NCI-H460 (cell line): ENCODE data around the gene PITX2. TPM values are rescaled to one million over a fixed set of nuclear protein-coding genes. Genes with fewer than 3 reads are reported as not detected.
A peak's percentile ranks its signal among the peaks of the same experiment; 100 is the strongest.
"Not testable (repeated sequence)": the region's sequence is repeated elsewhere in the genome, so short reads cannot be mapped to it uniquely, and the experiment has no call there.

Experiments used
- DNase-seq: peaks from one replicate; pipeline ENCODE4 v3.0.0-alpha.2; 2016; ENCODE audit warnings: low read depth; ENCODE audit errors: extremely low read depth
- total RNA-seq: library from RNA; depleted of rRNA; stranded (reverse); fragments of >200 nt; shearing (Covaris generic); gene quantifications from 2 replicates; pipeline ENCODE4 v1.2.3, GENCODE V29; 2014; rRNA removed

Gene PITX2
- total RNA-seq, 1 experiment from 2014 or later = 0.92 TPM

- no peak for DNase-seq
These were observed 9.1 kb downstream of the PITX2 start for GRCh38 chr4:110613745-110614144.

DNA sequence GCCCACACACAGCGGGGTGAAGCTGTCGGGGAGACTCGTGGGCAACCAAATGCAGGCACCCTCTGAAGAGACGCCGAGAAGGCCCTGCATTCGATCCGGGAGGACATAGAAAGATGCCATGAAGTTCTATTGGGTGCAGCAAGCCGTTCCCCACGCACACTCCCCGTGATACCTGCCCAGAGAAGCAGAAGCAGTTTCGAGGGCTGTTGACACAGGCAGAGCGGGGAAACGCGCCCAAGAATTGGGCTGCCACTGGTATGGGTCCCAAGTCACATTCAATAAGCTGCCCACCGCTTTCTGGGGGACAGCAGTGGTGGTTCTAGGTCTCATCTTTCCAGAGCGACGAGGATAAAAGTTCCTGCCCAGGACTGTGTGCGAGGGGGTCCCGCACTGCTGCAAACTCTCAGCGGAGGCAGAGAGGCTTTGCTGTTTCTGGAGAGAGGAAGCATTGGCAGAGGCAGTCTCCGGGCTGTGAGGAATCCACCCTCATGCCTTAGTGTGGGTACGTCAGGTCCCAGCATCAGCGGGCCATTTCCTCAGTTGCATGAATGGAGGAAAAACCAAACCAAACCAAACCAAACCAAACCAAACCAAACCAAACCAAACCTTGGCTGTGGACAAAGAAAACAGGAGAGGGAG lies 10.1 kb downstream of the PITX2 start:
- no peak for DNase-seq

DNA sequence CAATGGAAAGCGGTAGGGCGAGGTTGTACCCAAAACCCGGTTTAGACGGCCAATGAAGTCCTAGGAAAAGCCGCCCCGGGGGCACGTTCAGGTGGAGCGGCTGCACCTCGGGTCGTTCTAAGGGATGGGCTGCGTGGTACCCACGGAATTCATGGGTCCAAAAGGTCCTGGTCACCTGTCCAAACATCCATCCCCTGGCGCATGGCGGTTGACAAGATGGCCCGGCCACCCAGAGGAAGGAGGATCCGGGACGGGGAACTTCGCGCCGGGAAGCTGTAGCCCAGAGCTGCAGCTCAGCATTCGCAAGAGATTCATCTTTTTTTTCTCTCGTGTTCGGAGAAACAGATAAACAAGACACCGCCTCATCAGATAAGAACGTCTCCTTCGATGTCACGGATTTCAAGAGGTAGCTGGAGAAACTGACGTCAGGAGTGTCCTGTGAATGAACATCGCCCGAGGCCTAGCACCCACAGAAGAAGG lies 10.9 kb downstream of the PITX2 start:
- no peak for DNase-seq

DNA sequence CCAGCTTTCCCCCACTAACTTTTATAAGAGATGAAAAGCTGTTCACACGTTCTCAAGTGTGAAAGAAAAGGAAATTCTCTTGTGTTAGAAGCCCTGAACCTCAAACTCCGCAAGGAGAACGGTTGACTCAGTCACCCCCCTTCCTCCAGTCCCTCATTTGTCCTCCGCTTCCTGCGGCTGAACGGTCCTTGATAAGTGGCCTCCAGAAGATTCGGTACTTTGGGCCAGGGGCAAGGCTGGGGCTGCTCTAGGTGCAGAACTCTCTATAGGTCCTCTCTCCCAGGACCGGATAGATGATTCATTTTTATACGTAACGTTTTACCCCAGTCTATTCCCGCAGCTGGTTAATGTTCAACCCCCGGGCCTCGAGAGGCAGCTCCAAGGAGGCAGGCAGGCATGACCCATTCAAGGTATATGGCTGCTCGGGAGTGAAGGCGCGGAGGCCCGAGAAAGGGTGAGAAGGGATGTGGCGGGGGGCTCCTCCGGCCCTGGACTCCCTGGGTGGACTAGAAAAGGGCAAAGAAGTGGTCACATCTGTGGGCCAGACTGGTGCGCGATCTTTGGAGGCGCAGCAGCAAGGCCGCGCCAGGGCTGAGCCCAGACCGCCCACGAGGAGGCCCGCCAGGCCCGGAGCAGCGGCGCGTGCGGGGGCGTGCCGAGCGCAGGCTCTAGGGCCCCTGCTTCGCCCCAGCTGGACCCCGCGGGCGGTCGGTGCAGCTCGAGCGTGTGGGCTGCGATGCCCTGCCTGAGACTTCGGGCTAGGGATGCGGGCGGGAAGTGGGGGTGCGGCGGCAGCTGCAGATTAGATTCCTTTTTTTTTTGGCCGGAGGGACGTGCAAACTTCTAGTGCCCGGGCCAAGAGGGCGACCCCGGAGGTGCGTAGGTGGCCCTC lies 11.7 kb downstream of the PITX2 start:
- no peak for DNase-seq

- DNase-seq = no peak
These were observed 12.3 kb downstream of the PITX2 start for GRCh38 chr4:110610620-110610939.

- no peak for DNase-seq
These were observed 13.7 kb downstream of the PITX2 start for GRCh38 chr4:110609044-110609750.

- no peak for DNase-seq
These were observed 17.8 kb downstream of the PITX2 start for GRCh38 chr4:110605077-110605476.

DNA sequence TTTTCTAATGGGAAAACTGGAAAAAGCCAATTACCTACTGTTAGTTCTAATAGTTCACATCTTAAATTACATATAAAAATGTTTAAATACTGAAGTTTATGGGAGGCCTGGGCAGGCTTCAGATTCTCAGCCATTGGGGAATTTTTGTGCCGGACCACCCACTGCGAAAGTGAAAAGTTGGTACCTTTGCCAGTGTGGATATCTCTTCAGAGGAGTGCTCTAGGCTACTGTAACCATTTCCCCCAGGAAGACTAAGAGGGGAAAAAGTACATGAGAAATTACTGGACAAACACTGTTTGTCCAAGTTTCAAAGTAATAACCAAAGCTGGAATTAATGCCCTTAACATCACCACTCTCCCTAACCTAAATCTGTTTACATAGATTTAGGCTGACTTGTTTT lies 20.8 kb downstream of the PITX2 start:
- no peak for DNase-seq

DNA sequence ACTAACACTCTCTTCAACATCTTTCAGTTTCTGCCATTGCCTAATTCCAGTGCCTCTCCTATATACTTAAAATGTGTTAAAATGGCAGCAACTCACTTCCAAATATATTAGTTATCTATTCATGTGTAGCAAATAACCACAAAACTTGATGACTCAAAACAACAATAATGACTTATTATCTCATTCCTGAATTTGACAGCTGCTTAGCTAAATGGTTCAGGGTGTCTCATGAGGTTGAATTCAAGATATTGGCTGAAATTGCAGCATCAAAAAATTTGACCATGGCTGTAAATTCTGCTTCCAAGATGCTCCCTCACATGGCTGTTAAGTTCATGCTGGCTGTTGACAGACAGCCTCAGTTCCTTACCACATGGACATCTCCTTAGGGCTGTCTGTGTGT lies 25.3 kb downstream of the PITX2 start:
- no peak for DNase-seq

- no peak for DNase-seq
These were observed 26.4 kb downstream of the PITX2 start for GRCh38 chr4:110596431-110596830.

DNA sequence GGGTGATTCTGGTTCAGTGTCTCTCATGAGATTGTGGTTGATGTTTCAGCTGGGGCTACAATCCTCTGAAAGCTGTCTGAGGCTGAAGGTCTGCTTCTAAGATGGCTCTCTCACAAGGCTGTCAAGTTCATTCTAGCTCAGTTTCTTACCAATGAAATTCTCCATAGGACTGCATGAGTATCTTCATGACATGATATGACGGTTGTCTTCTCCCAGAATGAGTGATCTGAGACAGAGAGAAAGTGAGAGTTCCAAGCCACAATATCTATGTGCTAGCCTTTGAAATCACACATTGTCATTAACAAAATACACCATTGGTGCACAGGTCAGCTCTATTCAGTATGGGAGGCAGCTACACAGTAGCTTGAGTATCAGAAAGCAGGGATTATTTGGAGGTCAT lies 27.3 kb downstream of the PITX2 start:
- DNase-seq = no peak

GRCh38 chr4:110589297-110589696 lies 33.6 kb downstream of the PITX2 start:
- DNase-seq = no peak

DNA sequence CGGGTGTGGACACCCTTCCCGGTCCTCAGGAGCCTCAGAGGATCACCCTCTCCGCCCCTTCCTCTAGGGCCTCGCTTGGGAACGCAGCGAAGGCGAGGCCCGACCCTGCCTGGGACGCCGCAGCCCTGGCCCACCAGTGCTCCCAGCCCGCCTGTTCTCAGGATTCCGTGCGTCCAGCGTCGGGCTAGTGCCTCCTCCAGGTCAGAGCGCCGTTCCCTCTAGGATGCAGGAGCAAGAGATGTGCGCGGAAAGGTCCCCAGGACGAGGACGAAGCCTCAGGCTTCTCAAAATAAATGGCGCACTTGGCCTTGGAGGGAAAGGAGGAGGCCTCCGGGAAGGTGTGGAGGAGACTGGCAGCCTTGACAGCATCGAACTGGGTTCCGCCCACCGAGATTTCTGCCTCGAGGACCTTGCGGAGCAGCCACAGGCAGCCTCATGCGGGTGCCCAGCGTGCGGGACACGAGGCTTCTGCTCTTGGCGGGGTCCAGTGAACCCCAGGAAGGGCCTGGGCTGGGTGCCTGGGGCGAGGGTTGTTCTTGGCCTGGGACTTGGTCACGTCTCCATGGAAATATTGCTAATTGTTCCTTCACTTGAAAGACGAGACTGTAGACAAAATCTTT lies 35.1 kb downstream of the PITX2 start:
- no peak for DNase-seq

DNA sequence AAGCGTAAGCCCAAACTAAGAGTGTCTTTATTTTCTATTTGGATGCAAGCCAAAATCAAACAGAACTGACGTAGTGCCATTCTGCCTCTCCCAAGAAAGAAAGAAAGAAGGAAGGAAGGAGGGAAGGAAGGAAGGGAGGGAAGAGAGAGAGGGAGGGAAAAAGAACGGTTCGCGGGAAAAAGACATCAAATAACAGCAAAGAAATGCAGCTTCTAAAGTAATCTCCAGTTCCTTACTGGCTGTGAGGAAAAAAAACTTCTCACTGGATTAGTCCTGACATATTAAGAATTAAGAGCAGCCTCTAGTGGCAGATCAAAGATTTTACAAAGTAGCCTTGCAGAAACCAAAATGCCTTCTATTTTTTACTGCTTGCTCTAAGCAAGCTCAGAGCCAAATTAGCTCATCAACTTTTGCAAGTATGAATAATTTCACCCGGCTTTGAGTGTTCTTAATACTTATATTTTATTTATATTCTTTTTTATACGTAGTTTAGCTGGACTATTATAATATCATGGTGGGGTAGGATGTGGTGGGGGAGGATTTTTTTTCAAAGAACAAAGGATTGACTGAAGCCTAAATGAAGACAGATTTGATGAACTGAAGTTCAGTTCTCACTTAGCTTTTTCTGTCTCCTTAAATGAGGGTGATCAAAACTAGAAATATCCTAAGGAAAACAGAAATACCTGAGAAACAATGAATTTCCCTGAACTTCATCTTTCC lies 36.6 kb downstream of the PITX2 start:
- DNase-seq = peak; percentile 47

GRCh38 chr4:110576696-110577095 lies 46.2 kb downstream of the PITX2 start:
- DNase-seq = not testable (repeated sequence)

Other genes starting within 250 kb of the PITX2 start
- 1.3 and 1.6 TPM in 2 replicates for gene ENPEP, start 146.9 kb downstream of the PITX2 start, total RNA-seq